ENCODE results near the gene UMODL1.
"Not testable (repeated sequence)": the region's sequence is repeated elsewhere in the genome, so short reads cannot be mapped to it uniquely, and the experiment has no call there.

UMODL1 gene

DNA sequence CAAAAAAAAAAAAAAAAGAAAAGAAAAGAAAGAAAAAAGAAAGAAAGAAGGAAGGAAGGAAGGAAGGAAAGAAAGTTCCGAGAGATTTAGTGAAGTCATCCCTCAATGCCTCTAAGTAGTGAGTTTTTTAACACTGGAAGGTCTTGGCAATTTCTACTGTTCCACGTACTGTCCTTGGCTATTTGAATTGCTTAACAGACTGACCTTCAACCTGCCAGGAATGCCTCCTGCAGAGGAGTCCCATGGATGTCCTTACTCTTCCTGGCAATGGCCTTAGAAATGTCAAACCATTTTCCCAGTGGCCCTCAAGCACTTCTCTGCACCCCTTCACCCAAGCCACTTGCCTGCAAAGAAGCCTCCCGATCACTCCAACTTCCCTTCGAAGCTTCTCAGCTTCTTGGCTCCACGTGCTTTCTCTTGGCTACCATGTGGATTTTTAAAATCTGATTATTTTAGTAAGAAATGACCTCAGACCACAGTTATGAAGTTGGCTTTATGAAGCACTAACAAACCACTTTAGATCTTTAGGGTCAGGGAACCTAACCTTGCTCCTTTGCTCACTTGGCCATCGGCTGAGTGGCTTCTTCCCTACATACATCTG is 104.1 kb downstream of the UMODL1 start:
- H3K27me3 Mint-ChIP-seq (ENCODE audit: low read depth) = peaks cover 30% of the 10 kb centered on the region
- H3K4me3 Mint-ChIP-seq = no peak overlapping the region
- no peaks in the 10 kb centered on the region for H3K36me3 Mint-ChIP-seq (ENCODE audit: low read depth)
- H3K9me3 Mint-ChIP-seq = no peaks in the 10 kb centered on the region
- H3K27ac Mint-ChIP-seq = no peak overlapping the region
- peaks cover 1% of the 10 kb centered on the region for H3K4me1 Mint-ChIP-seq (ENCODE audit: low read depth)

DNA sequence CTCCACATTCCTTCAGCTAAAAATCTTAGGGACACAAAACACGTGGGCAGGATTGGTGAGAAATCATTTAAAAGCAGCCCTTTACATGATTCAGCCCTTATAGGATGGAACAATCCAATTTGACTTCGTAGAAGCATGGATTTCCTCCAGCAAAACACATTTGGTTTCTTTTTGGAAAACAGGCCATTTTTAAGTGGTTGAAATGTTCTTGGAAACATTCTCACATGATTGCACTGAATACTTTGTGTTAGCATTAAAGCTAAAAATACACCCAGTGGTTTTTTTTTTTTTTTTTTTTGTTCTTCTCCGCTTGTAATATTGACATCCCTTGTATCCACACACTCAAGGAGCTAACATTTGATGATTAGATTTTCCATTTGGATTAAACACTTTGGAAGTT is 105.7 kb downstream of the UMODL1 start:
- no peak overlapping the region for H3K4me3 Mint-ChIP-seq
- peaks cover 1% of the 10 kb centered on the region for H3K4me1 Mint-ChIP-seq (ENCODE audit: low read depth)
- H3K27me3 Mint-ChIP-seq (ENCODE audit: low read depth) = peaks cover 38% of the 10 kb centered on the region
- no peaks in the 10 kb centered on the region for H3K36me3 Mint-ChIP-seq (ENCODE audit: low read depth)
- H3K9me3 Mint-ChIP-seq = no peaks in the 10 kb centered on the region
- H3K27ac Mint-ChIP-seq = no peak overlapping the region

- H3K4me3 Mint-ChIP-seq = no peak overlapping the region
- no peak overlapping the region for H3K27ac Mint-ChIP-seq
- peaks cover 3% of the 10 kb centered on the region for H3K4me1 Mint-ChIP-seq (ENCODE audit: low read depth)
- H3K9me3 Mint-ChIP-seq = no peaks in the 10 kb centered on the region
- H3K36me3 Mint-ChIP-seq (ENCODE audit: low read depth) = no peaks in the 10 kb centered on the region
- H3K27me3 Mint-ChIP-seq (ENCODE audit: low read depth) = peaks cover 35% of the 10 kb centered on the region
These were observed 108.2 kb downstream of the UMODL1 start for GRCh38 chr21:42179316-42179715.

DNA sequence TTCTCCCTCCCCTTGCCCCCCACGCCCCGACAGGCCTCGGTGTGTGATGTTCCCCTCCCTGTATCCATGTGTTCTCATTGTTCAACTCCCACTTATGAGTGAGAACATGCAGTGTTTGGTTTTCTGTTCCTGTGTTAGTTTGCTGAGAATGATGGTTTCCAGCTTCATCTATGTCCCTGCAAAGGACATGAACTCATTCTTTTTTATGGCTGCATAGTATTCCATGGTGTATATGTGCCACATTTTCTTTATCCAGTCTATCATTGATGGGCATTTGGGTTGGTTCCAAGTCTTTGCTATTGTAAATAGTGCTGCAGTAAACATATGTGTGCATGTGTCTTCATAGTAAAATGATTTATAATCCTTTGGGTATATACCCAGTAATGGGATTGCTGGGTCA is 108.9 kb downstream of the UMODL1 start:
- not testable (repeated sequence) for H3K36me3 Mint-ChIP-seq (ENCODE audit: low read depth); H3K27ac Mint-ChIP-seq; H3K9me3 Mint-ChIP-seq; H3K4me1 Mint-ChIP-seq (ENCODE audit: low read depth); H3K4me3 Mint-ChIP-seq
- H3K27me3 Mint-ChIP-seq (ENCODE audit: low read depth) = peaks cover 35% of the 10 kb centered on the region

GRCh38 chr21:42182713-42183371 is 111.7 kb downstream of the UMODL1 start:
- H3K4me3 Mint-ChIP-seq = no peak overlapping the region
- H3K4me1 Mint-ChIP-seq (ENCODE audit: low read depth) = peaks cover 25% of the 10 kb centered on the region
- peaks cover 16% of the 10 kb centered on the region for H3K36me3 Mint-ChIP-seq (ENCODE audit: low read depth)
- peaks cover 20% of the 10 kb centered on the region for H3K27me3 Mint-ChIP-seq (ENCODE audit: low read depth)
- peaks cover 18% of the 10 kb centered on the region for H3K9me3 Mint-ChIP-seq
- H3K27ac Mint-ChIP-seq = no peak overlapping the region

DNA sequence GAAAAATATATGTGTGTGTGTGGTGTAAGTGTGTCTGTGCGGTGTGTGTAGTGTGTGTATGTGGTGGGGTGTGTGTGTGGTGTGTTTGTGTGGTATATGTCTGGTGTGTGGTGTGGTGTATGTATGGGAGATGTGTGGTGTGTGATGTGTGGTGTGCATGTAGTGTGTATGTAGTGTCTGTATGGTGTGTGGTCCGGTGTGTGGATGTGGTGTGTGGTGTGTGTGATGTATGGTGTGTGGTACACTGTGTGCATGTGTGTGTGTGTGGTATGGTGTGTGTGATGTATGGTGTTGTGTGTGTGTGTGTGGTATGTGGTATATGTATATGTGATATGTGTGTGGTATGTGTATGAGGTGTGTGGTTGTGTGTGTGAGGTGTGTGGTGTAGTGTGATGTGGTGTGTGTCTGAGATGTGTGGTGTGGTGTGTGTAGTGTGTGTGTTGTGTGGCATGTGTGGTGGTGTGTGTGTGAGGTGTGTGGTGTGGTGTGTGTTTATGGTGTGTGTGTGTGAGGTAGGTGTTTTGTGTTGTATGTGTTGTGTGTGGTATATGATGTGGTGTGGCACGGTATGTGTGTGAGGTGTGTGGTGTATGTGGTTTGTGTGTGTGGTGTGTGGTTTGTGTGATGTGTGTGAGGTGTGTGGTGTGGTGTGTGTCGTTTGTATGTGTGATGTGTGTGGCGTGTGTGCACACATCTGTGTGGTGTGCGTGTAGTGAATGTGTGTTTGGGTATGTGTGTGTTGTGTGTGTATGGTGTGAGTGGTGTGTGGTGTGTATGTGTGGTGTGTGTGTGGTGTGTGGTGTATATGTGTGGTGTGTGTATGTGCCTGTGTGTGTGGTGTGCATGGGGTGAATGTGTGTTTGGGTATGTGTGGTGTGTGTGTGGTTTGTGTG is 112.5 kb downstream of the UMODL1 start:
- H3K36me3 Mint-ChIP-seq (ENCODE audit: low read depth) = peaks cover 19% of the 10 kb centered on the region

DNA sequence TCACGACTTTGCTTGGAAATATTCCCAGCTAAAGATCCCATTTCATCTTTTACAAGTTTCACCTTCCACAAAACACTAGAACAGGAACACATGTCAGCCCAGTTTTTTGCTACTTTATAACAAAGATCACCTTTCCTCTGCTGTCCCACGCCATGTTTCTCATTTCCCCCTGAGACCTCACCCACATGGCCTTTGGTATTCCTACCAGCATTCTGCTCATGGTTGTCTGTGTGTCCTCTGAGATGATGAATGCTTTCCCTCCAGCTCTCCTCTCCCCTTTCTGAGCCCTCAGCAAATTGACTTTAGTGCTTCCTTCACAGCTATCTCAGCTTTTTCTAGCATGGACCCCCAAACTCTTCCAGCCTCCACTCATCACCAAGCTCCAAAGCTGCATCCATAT is 115.5 kb downstream of the UMODL1 start:
- Mint-ChIP-seq H3K27me3 (ENCODE audit: low read depth) (peaks cover 4% of the 10 kb centered on the region), H3K4me3 (peak overlapping the region; percentile 5), H3K4me1 (ENCODE audit: low read depth) (peaks cover 54% of the 10 kb centered on the region), H3K27ac (peak overlapping the region; percentile 94), H3K9me3 (peaks cover 18% of the 10 kb centered on the region), H3K36me3 (ENCODE audit: low read depth) (peaks cover 19% of the 10 kb centered on the region)

More for the DNA sequence above, 112.5 kb downstream of the UMODL1 start:
- peaks cover 33% of the 10 kb centered on the region for H3K4me1 Mint-ChIP-seq (ENCODE audit: low read depth)
- H3K4me3 Mint-ChIP-seq = no peak overlapping the region
- H3K9me3 Mint-ChIP-seq = peaks cover 18% of the 10 kb centered on the region
- H3K27me3 Mint-ChIP-seq (ENCODE audit: low read depth) = peaks cover 12% of the 10 kb centered on the region
- H3K27ac Mint-ChIP-seq = no peak overlapping the region

DNA sequence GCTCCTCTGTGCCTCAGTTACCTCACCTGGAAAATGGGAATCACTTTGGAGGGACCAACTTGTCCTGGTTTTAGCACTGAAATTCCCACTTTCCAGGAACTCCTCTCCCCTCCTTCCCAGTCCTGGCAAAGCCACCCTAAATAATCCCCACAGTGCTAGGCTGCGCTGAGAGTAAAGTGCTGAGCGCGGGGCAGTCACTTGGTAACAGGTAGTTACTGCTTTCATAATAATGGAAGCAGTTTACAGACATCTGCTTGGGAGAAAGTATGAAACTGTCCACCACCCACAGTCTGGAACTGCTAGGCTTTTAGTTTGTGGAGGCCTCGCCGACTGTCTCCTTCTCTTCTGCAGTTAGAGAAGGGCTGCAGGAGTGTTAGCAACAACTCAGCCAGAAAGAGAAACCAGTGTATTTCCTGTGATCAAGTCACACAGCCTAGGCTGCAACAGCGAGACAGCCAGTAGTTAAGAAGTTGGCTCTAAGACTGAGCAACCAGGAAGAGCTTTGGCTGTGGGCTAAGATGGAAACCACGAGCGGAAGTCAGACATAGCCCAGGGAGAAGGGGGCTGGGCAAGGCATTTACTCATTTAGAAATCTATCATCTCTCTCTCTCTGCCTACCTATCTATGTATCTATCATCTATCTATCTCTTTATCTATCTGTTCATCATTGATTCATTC is 117.0 kb downstream of the UMODL1 start:
- Mint-ChIP-seq H3K36me3 (ENCODE audit: low read depth) (peaks cover 19% of the 10 kb centered on the region), H3K9me3 (peaks cover 18% of the 10 kb centered on the region), H3K27me3 (ENCODE audit: low read depth) (peaks cover 13% of the 10 kb centered on the region), H3K4me1 (ENCODE audit: low read depth) (peaks cover 68% of the 10 kb centered on the region), H3K27ac (peak overlapping the region; percentile 94), H3K4me3 (peak overlapping the region; percentile 70)

DNA sequence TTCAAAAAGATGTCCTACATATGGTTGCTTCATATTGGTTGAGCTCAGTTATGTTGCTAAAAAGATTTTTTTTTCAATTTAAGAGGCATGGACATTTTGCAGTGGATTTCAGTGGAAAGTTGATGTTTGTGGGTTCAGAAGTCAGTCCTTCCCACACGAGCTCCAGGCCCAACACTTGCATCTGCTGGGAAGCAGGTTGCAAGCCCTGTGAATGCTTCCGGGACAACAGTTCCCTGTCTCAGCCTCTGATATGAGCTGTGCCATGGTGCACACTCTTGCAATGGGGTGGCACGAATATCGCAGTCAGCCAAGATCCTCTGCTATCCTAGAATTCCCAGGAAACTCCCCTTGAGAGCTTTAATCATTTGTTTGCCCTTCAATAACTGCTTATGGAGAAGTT is 117.5 kb downstream of the UMODL1 start:
- peak overlapping the region; percentile 94 for H3K27ac Mint-ChIP-seq
- peaks cover 18% of the 10 kb centered on the region for H3K9me3 Mint-ChIP-seq
- peaks cover 72% of the 10 kb centered on the region for H3K4me1 Mint-ChIP-seq (ENCODE audit: low read depth)
- peaks cover 18% of the 10 kb centered on the region for H3K27me3 Mint-ChIP-seq (ENCODE audit: low read depth)
- H3K36me3 Mint-ChIP-seq (ENCODE audit: low read depth) = peaks cover 22% of the 10 kb centered on the region
- H3K4me3 Mint-ChIP-seq = peak overlapping the region; percentile 70

DNA sequence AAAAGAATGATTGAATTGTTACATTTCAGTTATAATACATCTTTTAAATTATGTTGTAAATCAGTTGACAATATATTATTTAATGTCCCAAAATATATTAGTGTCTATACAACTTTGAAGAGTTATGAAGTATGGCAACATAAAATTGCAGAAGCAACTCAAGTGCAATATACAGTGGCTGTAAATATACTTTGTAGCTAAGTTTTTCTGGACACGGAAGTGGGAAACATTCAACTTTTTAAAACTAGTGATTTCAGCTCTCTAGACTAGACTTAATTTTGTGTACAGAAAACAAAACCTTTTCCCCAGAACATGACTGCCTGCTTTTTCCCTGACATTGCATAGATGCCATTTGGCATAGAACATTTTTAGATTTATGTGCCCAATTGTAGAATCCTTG is 118.3 kb downstream of the UMODL1 start:
- peaks cover 20% of the 10 kb centered on the region for H3K27me3 Mint-ChIP-seq (ENCODE audit: low read depth)
- H3K4me3 Mint-ChIP-seq = peak overlapping the region; percentile 28
- peaks cover 79% of the 10 kb centered on the region for H3K4me1 Mint-ChIP-seq (ENCODE audit: low read depth)
- no peak overlapping the region for H3K27ac Mint-ChIP-seq
- H3K9me3 Mint-ChIP-seq = peaks cover 18% of the 10 kb centered on the region
- peaks cover 22% of the 10 kb centered on the region for H3K36me3 Mint-ChIP-seq (ENCODE audit: low read depth)

DNA sequence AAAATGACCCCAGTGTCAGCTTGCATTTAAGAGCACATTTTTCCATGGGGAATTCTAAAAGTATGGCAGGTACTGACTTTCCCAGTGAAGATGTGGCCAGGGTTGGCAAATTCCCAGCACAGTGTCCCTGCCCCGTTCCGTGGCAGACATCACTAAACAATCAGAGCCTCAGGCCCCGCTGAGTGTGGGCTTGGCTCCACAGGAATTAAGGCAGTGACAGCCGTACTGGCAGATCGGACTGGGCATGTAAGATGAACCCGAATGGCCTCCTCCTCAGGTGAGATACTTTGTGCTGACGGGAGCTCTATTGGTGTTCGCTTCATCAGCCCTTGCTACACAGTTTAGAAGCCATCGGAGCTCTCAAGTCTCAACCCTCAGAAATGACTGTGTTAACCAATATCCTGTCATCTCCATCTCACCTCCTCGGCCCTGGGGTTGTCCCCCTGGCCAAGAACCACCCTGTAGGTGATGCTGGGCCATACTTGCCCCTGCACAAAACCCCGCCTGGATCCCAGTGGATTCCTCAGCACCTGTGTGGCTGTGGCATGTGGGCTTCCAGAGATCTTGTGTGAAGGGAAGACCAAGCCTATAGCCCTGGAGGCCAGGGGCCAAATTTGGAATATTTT is 118.9 kb downstream of the UMODL1 start:
- H3K4me1 Mint-ChIP-seq (ENCODE audit: low read depth) = peaks cover 82% of the 10 kb centered on the region
- H3K4me3 Mint-ChIP-seq = peak overlapping the region; percentile 28
- peaks cover 22% of the 10 kb centered on the region for H3K36me3 Mint-ChIP-seq (ENCODE audit: low read depth)
- H3K27ac Mint-ChIP-seq = no peak overlapping the region
- H3K27me3 Mint-ChIP-seq (ENCODE audit: low read depth) = peaks cover 20% of the 10 kb centered on the region
- peaks cover 18% of the 10 kb centered on the region for H3K9me3 Mint-ChIP-seq

DNA sequence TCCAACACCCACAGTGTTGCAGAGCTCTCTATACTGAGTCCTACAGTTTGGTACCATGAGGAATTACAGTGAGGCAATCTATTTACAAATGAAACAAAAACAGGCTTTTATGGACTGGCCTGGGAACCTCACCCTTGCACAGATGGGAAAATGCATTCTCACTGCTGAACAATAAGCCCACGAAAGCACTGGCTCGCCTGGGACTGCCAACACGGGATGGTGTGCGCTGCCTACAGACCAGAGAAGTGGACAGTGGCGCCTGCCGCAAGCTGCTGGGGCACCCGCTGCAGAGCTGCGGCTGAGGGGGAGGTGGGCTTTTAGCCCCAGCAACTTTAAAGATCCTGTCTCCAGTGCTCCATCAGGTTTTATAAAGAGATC is 119.4 kb downstream of the UMODL1 start:
- peaks cover 16% of the 10 kb centered on the region for H3K9me3 Mint-ChIP-seq
- peaks cover 24% of the 10 kb centered on the region for H3K27me3 Mint-ChIP-seq (ENCODE audit: low read depth)
- H3K36me3 Mint-ChIP-seq (ENCODE audit: low read depth) = peaks cover 22% of the 10 kb centered on the region
- no peak overlapping the region for H3K4me3 Mint-ChIP-seq
- peaks cover 84% of the 10 kb centered on the region for H3K4me1 Mint-ChIP-seq (ENCODE audit: low read depth)
- no peak overlapping the region for H3K27ac Mint-ChIP-seq

GRCh38 chr21:42191064-42191463 is 119.9 kb downstream of the UMODL1 start:
- Mint-ChIP-seq H3K9me3 (peaks cover 10% of the 10 kb centered on the region), H3K27ac (no peak overlapping the region), H3K36me3 (ENCODE audit: low read depth) (peaks cover 17% of the 10 kb centered on the region), H3K4me1 (ENCODE audit: low read depth) (peaks cover 83% of the 10 kb centered on the region), H3K27me3 (ENCODE audit: low read depth) (peaks cover 28% of the 10 kb centered on the region), H3K4me3 (no peak overlapping the region)

All from T-helper 1 cell treated with Interleukin-12 subunit alpha and Interleukin-12 subunit beta and Interleukin-4 antibody, amounts not matched to agents 30 μg/mL and 1 μg/mL, for 36 hours (primary cell).